ENCODE data around the gene EML4. TPM values are rescaled to one million over a fixed set of nuclear protein-coding genes. Genes with fewer than 3 reads are reported as not detected.
"Not testable (repeated sequence)": the region's sequence is repeated elsewhere in the genome, so short reads cannot be mapped to it uniquely, and the experiment has no call there.

EML4 gene
- total RNA-seq, 3 donors from 2014 or later, result 57.1 to 60.0 (median 58.2) TPM

DNA sequence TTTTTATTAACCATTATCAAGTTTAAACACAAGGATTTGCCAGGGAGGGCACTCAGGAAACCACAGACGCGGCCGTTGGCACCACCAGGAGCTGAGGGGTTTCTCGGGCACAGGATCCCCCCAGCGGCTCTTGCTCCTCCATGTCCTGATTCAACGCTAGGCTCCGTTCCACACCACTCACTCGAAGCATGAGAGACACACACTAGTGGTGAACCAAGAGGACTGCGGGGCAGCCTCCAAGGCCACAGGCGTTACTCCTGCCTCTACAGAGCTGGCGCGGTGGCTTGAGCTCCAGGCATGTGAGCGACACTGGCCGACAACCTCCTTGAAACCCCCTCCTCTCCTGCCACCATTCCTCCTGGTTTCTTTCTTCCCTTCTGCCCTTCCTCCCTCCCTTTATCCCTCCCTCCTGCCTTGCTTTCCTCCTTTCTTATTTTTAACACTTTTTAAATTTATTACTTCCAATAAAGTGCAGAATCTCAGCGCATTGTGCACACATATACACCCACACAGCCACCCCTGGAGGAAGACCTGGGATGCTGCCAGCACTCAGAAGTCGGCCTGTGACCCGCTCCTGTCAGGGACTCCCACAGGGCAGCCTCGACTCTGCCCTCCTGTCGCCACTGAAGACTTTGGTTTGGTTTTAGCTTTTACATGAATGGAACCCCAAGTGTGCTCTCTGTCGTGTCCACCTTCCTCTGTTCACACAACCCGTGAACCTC, 170.2 kb downstream of the EML4 start:
- Mint-ChIP-seq H3K9me3 (peaks cover 6% of the 10 kb centered on the region), H3K4me1 (ENCODE audit: low read depth) (peaks cover 35% of the 10 kb centered on the region), H3K4me3 (no peak overlapping the region)

DNA sequence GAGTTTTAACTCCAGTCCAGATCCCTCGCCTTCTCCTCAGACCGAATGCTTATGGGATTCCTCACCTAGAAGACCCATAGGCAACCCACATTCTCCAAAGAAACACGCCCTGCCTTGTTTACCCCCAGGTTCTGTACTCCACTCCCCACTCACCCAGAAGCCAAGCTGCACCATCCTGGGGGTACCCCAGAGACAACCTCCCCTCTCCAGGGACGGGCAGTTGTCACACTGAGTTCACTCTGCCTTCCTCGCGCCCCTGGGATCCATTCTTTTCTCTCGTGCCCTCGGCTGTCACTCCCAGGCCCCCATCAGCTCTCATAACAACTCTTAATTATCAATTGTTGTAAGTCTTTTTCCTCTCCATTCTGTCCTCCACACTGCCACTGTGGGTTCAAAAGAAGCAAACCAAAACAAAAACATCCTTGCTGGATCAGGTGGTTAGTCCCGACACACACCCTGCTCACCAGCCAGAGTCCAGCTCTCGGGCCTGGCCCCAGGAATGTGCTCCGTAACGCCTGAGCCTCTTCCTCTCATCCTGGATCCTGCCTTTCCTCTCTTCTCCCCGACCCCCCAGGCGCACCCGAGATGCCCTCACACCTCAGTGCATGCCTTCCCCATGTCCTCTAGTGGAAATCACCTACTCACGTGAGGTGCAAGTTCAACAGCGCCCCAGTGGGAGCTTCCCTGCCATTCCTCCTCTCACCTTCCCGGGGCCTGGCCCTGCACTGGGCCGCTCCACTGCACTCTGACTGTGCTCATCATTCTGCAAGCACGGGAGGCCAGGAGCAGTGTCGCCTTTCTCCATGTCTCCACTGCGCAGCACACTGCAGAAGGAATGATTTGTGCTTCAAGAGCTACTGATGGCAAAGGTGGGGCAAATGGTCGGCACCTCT, 171.1 kb downstream of the EML4 start:
- Mint-ChIP-seq H3K4me1 (ENCODE audit: low read depth) (peaks cover 35% of the 10 kb centered on the region), H3K9me3 (peaks cover 6% of the 10 kb centered on the region), H3K36me3 (ENCODE audit: insufficient read depth) (peaks cover 49% of the 10 kb centered on the region), H3K27me3 (ENCODE audit: low read depth) (no peaks in the 10 kb centered on the region), H3K4me3 (no peak overlapping the region)
- no peak for ATAC-seq
- DNase-seq, result no peak

More for the DNA sequence above, 170.2 kb downstream of the EML4 start:
- peaks cover 49% of the 10 kb centered on the region for H3K36me3 Mint-ChIP-seq (ENCODE audit: insufficient read depth)
- DNase-seq (no peak), ATAC-seq (no peak)
- H3K27me3 Mint-ChIP-seq (ENCODE audit: low read depth), result no peaks in the 10 kb centered on the region

DNA sequence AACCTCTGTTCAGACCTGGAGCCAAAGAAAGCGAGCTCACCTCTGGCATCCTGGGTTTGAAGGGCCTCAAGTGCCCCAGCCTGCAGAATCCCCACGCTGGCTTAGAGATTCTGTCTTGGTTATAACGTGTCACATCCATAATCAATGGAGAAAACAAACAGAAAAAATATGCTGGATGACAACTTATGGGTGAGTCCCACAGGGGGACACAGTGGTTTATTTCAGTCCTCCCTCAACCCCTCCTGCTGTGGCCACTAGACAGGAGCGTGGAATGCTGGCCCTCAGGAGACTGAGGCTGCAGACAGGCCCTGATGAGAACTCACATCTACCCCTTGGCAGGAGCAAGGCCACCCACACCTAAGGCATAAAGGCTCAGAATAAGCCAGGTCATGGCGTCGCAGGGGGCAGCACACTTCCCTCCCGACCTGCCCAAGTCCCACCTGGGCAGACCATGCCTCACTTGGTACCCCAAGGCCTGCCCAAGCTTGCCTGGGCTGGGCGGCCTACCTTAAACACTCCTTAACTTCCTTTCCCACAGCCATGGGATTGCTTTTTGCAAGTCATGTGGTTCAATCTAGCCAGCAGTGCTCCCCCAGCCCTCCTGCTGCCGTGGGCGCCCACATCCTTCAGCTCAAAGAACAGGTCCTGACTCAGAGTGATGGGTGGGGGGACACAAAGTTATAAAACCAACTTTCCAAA, 171.9 kb downstream of the EML4 start:
- Mint-ChIP-seq H3K4me3 (no peak overlapping the region), H3K4me1 (ENCODE audit: low read depth) (peaks cover 38% of the 10 kb centered on the region), H3K27me3 (ENCODE audit: low read depth) (no peaks in the 10 kb centered on the region), H3K9me3 (peaks cover 6% of the 10 kb centered on the region), H3K36me3 (ENCODE audit: insufficient read depth) (peaks cover 49% of the 10 kb centered on the region)
- DNase-seq (no peak), ATAC-seq (peak in 1 of 2 donors; percentile 35)

DNA sequence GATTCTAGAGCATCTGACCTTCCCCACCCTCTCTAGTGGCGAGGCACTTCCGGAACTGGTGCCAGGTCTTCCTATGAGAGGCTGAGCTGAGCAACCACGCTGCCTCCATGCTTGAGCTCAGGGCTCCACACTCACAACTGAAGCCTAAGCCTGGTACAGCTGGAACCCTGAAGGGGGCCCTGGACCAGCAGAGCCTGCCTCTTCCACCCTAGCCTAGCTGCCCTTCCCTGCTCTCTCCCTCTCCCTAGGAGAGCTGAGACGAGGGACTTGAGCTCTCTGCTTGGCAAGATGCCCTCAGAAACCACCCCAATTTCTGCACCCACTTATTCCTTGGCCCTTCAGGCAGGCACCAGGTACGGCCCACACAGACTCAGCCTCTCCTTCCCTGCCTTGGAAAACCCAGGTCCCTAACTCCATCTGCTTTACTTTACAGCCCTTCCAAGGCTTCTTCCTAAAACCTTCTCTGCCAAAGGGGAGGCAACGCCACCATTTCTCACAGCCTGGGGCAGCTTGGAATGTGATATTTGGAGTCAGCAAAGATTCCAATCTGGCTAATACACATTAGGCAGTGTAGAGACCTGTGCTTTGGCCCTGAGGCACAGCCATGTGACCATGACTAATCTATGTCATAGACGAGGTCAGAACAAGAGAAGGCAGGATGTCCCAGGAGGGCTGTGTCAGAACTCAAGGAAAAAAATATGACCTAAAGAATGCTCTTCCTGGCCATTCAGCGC, 173.1 kb downstream of the EML4 start:
- Mint-ChIP-seq H3K27me3 (ENCODE audit: low read depth) (no peaks in the 10 kb centered on the region), H3K4me1 (ENCODE audit: low read depth) (peaks cover 38% of the 10 kb centered on the region), H3K4me3 (no peak overlapping the region), H3K9me3 (peaks cover 4% of the 10 kb centered on the region), H3K36me3 (ENCODE audit: insufficient read depth) (peaks cover 45% of the 10 kb centered on the region)
- DNase-seq (no peak), ATAC-seq (peak; percentile 60 to 67)

DNA sequence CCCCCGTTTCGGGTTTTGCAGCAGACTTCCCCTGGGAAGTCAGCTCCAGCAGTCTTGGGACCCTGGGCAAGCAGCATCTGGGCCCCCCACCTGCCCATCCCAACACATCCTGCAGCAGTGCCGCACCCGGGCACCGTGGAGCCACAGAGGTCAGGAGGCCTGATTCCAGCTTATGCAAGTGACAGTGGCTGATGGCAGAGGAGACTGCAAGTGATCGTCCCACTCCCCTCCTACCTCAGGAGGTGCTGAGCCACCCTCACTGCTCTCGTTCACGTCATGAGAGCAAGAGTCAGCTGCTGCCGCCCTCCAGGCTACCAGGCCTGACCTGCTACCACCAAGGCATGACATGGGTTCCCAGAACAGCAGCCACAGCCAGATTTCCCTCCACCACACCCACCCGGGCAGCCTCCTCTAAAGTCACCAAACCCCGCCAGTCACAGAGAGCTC, 173.7 kb downstream of the EML4 start:
- Mint-ChIP-seq H3K4me1 (ENCODE audit: low read depth) (peaks cover 38% of the 10 kb centered on the region), H3K36me3 (ENCODE audit: insufficient read depth) (peaks cover 42% of the 10 kb centered on the region), H3K4me3 (no peak overlapping the region), H3K27me3 (ENCODE audit: low read depth) (no peaks in the 10 kb centered on the region), H3K9me3 (no peaks in the 10 kb centered on the region)
- ATAC-seq (peak in 1 of 2 donors; percentile 9), DNase-seq (no peak)

DNA sequence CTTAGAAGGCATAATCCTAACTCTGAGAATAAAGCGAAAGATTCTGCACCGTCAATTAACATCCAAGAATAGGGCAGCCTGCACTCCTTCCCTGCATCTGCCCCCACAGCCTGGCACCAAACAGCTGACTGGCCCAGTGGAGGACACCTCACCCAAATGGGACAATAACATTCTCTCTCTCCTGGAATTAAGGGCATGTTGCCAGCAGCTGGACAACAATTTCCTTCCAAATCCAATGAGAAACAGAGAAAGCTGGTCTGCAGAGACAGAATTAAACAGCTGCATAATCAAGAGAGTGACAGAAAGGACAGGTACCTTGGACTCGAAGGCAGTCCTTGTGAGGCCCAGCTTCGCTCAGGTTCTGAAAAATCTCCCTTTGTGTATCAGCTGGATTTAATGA, 176.8 kb downstream of the EML4 start:
- no peak for DNase-seq
- Mint-ChIP-seq H3K27me3 (ENCODE audit: low read depth) (no peaks in the 10 kb centered on the region), H3K36me3 (ENCODE audit: insufficient read depth) (peaks cover 41% of the 10 kb centered on the region), H3K9me3 (no peaks in the 10 kb centered on the region), H3K4me1 (ENCODE audit: low read depth) (peaks cover 34% of the 10 kb centered on the region), H3K4me3 (no peak overlapping the region)
- ATAC-seq, result no peak

DNA sequence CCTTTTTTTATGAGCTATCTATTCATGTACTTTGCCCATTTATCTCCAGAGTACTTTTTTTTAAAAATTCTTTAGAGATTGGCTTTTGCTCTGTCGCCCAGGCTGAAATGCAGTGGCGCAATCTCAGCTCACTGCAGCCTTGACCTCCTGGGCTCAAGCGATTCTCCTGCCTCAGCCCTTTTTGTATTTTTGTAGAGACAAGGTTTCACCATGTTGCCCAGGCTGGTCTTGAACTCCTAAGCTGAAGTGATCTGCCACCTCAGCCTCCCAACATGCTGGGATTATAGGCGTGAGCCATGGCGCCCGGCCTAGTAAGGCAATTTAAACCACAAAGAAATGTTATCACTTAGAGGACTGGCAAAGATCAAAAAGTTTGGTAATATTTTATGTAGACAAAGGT, 177.7 kb downstream of the EML4 start:
- Mint-ChIP-seq H3K36me3 (ENCODE audit: insufficient read depth) (peaks cover 44% of the 10 kb centered on the region), H3K4me1 (ENCODE audit: low read depth) (peaks cover 28% of the 10 kb centered on the region)
- not testable (repeated sequence) for DNase-seq; ATAC-seq; H3K4me3 Mint-ChIP-seq; H3K9me3 Mint-ChIP-seq; H3K27me3 Mint-ChIP-seq (ENCODE audit: low read depth)

DNA sequence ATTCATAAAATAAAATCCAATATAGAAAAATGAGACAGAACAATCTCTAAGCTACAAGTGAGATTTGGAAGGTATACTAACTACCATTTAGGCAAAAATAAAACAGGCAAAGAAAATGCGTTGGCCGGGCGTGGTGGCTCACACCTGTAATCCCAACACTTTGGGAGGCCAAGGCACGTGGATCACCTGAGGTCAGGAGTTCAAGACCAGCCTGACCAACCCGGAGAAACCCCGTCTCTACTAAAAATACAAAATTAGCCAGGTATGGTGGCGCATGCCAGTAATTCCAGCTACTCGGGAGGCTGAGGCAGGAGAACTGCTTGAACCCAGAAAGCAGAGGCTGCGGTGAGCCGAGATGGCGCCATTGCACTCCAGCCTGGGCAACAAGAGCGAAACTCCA, 178.4 kb downstream of the EML4 start:
- H3K36me3 Mint-ChIP-seq (ENCODE audit: insufficient read depth), result peaks cover 48% of the 10 kb centered on the region
- not testable (repeated sequence) for DNase-seq; H3K4me3 Mint-ChIP-seq; H3K9me3 Mint-ChIP-seq; H3K27me3 Mint-ChIP-seq (ENCODE audit: low read depth); ATAC-seq
- H3K4me1 Mint-ChIP-seq (ENCODE audit: low read depth), result peaks cover 21% of the 10 kb centered on the region

DNA sequence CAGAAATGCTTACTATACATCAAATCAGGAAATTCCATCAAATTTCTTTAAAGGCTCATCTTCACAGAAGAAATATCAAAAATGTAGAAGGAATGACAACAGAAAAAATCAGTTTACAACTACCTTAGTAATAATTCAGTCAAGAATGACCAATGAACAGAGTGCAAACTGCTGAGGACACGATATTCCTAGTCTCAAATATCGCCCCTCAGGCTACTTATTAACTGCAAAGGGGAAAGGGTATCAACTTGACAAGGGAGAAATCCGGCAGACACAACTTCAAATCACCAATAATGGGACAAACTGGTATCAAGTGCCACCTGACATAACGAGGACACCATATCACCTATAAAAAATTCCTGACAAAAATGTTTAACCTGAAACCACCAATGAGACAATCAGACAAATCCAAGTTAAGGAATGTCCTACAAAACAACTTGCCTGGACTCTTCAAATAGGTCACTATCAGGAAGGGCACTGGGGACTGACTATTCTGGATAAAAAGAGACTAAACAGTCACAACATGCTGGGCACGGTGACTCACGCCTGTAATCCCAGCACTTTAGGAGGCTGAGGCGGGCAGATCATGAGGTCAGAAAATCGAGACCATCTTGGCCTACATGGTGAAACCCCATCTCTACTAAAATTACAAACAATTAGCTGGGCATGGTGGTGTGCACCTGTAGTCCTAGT, 179.1 kb downstream of the EML4 start:
- Mint-ChIP-seq H3K4me1 (ENCODE audit: low read depth) (peaks cover 18% of the 10 kb centered on the region), H3K27me3 (ENCODE audit: low read depth) (no peaks in the 10 kb centered on the region), H3K36me3 (ENCODE audit: insufficient read depth) (peaks cover 51% of the 10 kb centered on the region), H3K9me3 (no peaks in the 10 kb centered on the region), H3K4me3 (no peak overlapping the region)
- ATAC-seq (no peak), DNase-seq (no peak)

DNA sequence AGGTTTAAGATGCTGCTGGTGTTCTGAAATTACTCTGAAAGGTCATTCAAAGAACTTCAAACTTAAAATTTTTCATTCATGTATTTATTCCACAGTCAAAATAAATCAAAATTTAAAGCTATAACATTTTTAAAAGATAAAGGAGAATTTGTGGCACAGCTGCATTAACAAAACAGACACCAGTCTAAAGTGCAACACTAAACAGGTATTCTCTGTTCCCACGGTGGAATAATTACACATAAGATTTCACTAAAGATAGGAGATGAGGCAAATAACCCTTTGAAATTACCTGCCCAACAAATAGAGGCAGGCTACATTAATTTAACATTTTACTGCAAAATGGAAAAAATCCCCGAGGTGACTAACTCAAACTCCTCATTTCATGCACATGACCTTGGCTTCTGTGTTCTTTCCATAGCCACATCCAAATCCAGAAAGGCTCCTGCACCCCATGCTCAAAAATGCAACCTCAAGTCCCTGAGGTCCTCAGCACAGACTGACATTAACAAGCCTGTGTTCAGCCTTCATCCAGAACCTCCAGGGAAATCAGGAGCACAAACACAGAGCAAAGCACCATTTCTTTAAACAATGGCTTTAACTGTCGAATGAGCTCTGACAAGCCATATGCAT, 181.4 kb downstream of the EML4 start:
- Mint-ChIP-seq H3K4me1 (ENCODE audit: low read depth) (peaks cover 34% of the 10 kb centered on the region), H3K36me3 (ENCODE audit: insufficient read depth) (peaks cover 45% of the 10 kb centered on the region), H3K4me3 (no peak overlapping the region), H3K9me3 (no peaks in the 10 kb centered on the region), H3K27me3 (ENCODE audit: low read depth) (no peaks in the 10 kb centered on the region)
- no peak for ATAC-seq
- DNase-seq, result no peak

DNA sequence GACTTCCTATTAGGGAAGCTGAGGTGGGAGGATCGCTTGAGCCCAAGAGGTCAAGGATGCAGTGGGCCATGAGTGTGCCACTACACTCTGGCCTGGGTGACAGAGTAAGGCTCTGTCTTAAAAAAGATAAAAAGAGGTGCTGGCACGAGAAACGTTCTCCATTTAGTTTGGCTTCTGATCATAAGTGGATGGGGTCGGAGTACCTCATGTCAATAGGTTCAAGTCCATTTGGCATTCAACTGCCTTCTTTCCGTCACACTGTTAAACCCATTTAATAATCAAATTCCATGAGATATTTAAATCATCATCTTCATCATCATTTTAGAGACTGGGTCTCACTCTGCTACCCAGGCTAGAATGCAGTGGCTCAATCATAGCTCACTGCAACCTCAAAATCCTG, 182.7 kb downstream of the EML4 start:
- peaks cover 42% of the 10 kb centered on the region for H3K4me1 Mint-ChIP-seq (ENCODE audit: low read depth)
- no peaks in the 10 kb centered on the region for H3K9me3 Mint-ChIP-seq

DNA sequence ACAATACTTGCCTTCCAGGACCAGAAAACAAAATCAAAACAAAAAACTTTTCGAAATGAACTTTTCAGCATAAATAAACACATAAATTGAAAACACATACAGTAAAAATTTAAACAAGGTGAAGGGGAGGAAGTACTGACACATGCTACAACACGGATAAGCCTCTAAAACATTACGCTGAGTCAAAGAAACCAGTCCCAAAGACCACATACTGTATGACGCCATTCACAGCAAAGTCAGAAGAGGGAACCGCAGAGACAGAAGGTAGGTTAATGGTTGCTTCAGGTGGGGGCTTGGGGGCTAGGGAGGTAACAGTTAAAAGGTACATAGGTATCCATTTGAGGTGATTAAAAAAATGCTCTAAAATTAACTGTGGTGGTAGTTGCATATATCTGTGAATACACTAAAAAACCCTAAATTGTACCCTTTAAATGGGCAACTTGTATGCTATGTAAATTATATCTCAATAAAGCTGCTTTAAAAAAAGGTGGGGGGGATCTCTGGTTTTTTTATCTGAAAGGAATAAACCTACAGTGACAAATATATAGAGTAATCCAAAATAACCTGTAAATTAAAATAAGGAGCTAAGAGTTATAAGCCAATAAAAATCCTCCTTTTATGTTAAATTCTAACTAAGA, 184.8 kb downstream of the EML4 start:
- DNase-seq, result no peak
- Mint-ChIP-seq H3K4me1 (ENCODE audit: low read depth) (peaks cover 60% of the 10 kb centered on the region), H3K27me3 (ENCODE audit: low read depth) (no peaks in the 10 kb centered on the region), H3K36me3 (ENCODE audit: insufficient read depth) (peaks cover 29% of the 10 kb centered on the region), H3K9me3 (no peaks in the 10 kb centered on the region), H3K4me3 (no peak overlapping the region)
- ATAC-seq, result peak; percentile 43 to 84

More for the DNA sequence above, 182.7 kb downstream of the EML4 start:
- Mint-ChIP-seq H3K27me3 (ENCODE audit: low read depth) (no peaks in the 10 kb centered on the region), H3K4me3 (no peak overlapping the region), H3K36me3 (ENCODE audit: insufficient read depth) (peaks cover 42% of the 10 kb centered on the region)
- DNase-seq (no peak), ATAC-seq (no peak)
